ENCODE results near the gene GPN2.

GPN2 gene

DNA sequence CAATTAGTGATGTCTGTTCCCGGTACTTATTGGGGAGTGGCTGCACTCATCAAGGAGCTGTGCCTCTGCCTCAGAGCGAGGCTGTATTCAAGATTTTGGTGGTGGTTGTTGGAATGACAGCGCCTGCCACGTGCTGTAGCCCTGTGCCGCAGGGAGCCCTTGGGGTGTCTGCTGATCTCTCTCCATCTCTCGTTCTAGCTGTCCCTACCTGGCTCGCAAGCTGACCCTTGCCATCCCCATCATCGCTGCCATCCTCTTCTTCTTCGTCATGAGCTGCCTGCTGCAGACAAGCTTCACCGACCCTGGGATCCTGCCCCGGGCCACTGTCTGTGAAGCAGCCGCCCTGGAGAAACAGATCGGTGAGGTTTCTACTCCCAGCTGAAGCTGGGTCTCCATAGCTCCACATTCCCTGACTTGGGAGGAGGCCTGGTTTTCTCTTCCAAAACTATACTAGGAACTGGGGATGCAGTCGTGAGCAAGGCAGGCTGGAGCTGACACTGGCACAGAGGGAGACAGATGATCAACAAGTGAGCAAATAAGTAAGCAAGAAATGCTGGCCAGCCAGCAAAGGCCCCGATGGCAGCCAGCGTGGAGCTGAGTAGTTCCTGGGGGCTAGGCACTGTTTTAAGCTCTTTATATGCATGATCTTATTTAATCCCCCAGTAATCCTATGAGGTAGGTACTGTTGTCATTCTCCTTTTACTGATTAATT, 57.7 kb downstream of the GPN2 start:
- H3K4me3 ChIP-seq (ENCODE audit: low read depth, low read length) = no peak overlapping the region
- TF ChIP-seq, protein P1, sequence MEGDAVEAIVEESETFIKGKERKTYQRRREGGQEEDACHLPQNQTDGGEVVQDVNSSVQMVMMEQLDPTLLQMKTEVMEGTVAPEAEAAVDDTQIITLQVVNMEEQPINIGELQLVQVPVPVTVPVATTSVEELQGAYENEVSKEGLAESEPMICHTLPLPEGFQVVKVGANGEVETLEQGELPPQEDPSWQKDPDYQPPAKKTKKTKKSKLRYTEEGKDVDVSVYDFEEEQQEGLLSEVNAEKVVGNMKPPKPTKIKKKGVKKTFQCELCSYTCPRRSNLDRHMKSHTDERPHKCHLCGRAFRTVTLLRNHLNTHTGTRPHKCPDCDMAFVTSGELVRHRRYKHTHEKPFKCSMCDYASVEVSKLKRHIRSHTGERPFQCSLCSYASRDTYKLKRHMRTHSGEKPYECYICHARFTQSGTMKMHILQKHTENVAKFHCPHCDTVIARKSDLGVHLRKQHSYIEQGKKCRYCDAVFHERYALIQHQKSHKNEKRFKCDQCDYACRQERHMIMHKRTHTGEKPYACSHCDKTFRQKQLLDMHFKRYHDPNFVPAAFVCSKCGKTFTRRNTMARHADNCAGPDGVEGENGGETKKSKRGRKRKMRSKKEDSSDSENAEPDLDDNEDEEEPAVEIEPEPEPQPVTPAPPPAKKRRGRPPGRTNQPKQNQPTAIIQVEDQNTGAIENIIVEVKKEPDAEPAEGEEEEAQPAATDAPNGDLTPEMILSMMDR (IDR thresholded peaks at IDR 0.05; ENCODE audit: control insufficient read depth, extremely low read depth, insufficient read depth) = no peak
- DNase-seq (ENCODE audit: low read depth) = no peak

DNA sequence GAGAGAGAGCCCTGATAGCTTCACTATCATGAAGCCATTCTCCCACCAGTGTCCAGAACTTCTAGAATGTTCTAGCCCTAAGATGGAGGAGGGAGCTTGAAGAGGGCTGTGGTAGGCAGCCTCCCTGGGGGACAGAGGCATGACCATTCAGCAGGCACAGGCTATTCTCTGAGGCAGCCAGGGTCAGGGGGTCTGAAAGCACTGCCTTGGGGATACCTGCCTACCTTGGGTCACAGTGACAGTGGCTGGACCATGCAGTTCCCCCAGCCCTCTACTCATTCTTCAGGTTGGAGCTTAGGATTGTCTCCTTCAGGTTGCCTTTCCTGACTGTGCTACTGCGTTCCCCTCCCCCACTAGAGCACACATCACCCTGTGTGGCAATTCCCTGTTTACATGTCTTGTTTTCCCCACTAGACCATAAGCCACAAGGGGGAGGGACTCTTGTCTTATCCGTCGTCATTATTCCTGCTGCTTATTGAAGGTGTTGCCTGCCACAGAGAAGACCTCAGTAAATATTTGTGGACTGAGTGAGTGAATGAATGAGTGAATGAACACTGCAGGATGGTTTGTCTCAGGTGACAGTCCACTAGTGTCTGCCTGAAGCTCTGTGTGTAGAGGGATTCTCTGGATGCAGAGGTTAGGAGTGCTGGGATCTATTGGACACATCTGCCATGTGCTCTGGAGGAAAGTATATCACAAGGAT, 58.4 kb downstream of the GPN2 start:
- no peak for DNase-seq (ENCODE audit: low read depth)
- H3K4me3 ChIP-seq (ENCODE audit: low read depth, low read length) = no peak overlapping the region

DNA sequence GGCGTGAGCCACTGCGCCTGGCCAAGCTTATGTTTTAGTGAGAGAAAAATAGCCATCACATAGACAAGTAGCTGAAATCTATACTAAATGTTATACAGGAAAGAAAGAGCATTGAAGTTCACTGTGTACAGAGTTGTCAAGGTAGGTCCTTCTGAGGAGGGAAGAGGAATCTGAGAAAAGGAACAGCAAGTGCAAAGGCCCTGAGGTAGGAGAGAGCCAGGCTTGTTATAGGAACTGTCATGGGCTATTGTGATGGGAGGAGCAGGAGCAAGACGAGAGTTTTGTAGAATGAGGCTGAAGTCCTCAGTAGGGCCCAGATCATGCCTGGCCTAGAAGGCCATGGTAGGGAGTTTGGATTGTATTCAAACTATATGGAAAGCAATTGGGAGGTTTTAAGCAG, 59.0 kb downstream of the GPN2 start:
- TF ChIP-seq, protein P1 (IDR thresholded peaks at IDR 0.05; ENCODE audit: control insufficient read depth, extremely low read depth, insufficient read depth) = no peak
- no peak overlapping the region for H3K4me3 ChIP-seq (ENCODE audit: low read depth, low read length)

More for the DNA sequence above, 58.4 kb downstream of the GPN2 start:
- TF ChIP-seq, protein P1 (IDR thresholded peaks at IDR 0.05; ENCODE audit: control insufficient read depth, extremely low read depth, insufficient read depth) = no peak

DNA sequence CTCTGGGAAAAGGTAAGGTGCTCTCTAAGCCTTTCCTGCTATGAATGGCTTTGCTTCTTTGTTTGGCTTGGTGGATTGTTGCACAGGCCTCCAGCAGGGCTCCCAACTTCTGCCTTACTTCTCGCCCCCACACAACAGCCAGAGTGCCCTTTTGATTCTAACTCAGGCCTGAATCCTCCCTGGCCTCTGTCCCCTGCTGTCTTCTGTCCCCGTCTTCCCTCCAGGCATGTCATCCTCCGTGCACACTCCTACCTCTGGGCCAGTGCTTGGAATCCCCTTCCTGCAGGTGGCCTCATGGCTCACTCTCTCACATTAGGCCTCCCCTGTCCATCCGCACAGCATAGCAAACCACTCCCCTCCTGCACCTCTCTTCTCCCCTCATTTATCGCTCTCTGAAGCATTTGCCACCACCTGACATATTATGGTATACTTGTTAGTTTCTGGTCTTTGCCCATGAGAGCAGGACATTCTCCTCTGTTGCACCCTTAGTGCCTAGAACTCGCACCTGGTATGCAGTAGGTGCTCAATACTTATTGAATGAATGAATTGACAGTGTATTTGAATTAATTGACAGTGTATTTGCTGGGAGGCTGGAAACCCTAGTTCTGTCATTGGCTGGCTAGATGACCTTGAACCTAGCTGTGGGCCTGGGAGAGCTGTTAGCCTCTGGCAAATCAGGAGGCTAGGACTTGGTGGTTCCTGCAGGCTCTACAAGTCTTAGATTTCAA, 60.7 kb downstream of the GPN2 start:
- TF ChIP-seq, protein P1 (IDR thresholded peaks at IDR 0.05; ENCODE audit: control insufficient read depth, extremely low read depth, insufficient read depth) = no peak
- DNase-seq (ENCODE audit: low read depth) = no peak

More for the DNA sequence above, 59.0 kb downstream of the GPN2 start:
- DNase-seq (ENCODE audit: low read depth) = no peak

DNA sequence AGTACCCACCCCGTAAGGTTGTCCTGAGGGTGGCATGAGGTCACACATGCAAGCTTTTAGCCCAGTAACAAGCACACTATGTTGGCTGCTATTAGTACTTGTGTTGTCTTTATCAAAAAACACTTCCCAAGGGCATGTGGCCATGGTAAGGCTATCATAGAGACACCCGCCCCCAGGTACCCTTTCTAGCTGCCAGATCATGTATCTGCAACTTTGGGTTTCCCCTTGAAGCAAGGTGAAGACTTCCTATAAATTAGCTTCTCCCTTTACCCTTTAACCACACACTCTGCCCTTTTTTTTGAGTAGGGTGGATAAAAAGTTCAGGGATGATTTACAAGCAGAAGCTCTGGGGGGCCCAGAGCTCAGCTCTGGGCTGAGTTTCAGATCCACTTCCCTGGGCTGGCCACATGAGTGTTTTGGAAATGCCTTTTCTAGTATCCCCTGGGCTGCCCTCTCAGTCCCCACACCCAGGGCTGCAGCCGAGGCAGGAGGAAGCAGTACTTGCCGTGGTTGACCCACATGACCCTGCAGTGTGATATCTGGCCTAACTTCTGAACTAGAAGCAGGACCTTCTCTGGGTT, 61.6 kb downstream of the GPN2 start:
- no peak overlapping the region for H3K4me3 ChIP-seq (ENCODE audit: low read depth, low read length)
- TF ChIP-seq, protein P1 (IDR thresholded peaks at IDR 0.05; ENCODE audit: control insufficient read depth, extremely low read depth, insufficient read depth) = no peak
- no peak for DNase-seq (ENCODE audit: low read depth)

More for the DNA sequence above, 60.7 kb downstream of the GPN2 start:
- no peak overlapping the region for H3K4me3 ChIP-seq (ENCODE audit: low read depth, low read length)

DNA sequence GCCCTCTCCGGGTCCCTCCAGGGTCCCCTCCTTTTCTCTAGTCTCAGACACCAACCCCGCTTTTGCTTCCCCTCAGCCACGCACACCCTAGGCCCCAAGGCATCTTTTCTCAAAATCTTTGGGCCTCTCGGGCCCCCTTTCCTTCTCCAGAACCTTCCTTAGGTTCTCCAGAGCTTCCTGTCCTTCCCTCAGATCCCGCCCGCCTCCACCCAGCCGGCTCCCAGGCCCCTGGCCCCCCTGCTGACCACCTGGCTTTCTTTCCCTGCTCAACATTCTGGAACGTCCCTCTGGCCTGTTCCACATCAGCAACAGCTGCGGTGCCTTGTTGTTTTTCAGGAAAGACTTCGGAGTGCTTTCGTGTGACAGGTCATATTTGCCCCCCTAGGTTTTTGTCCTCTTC, 62.4 kb downstream of the GPN2 start:
- TF ChIP-seq, protein P1 (IDR thresholded peaks at IDR 0.05; ENCODE audit: control insufficient read depth, extremely low read depth, insufficient read depth) = no peak
- no peak for DNase-seq (ENCODE audit: low read depth)
- H3K4me3 ChIP-seq (ENCODE audit: low read depth, low read length) = peak overlapping the region; percentile 60

All from LNCaP clone FGC (cell line).